Esophagus muscularis mucosa (tissue), 4 donors: ENCODE data around the gene DCC.

Experiments
- CTCF ChIP-seq, 3 experiments: fragments of 200-600 bp in 2 of 3; fragments of 450-650 bp in 1 of 3; sonication (generic) in 2 of 3; IDR thresholded peaks; one replicate each; pipeline ENCODE4 v1.5.1; 2017 to 2019; ENCODE audit warnings: antibody characterized with exemption in 3 of 3, mild to moderate bottlenecking in 2 of 3, moderate library complexity in 1 of 3
- EP300 ChIP-seq: sonication (generic); formaldehyde crosslinking; IDR thresholded peaks from one replicate; pipeline ENCODE4 v1.6.1; 2017; ENCODE audit warnings: antibody characterized with exemption
- POLR2A ChIP-seq: fragments of 450-650 bp; IDR thresholded peaks from one replicate; pipeline ENCODE4 v1.6.1; 2017; ENCODE audit warnings: antibody characterized with exemption, moderate library complexity, mild to moderate bottlenecking, low read depth
- POLR2AphosphoS5 ChIP-seq, 2 donors: sonication (generic); formaldehyde crosslinking; IDR thresholded peaks; one replicate each; pipeline ENCODE4 v1.6.1; 2017; ENCODE audit warnings: antibody characterized with exemption in 2 of 2

- no peak for TF ChIP-seq POLR2AphosphoS5 (IDR thresholded peaks at IDR 0.05)
- no peak for TF ChIP-seq CTCF (IDR thresholded peaks at IDR 0.05)
- TF ChIP-seq EP300, result no peak
- TF ChIP-seq POLR2A, result no peak
Measured at GRCh38 chr18:52437161-52437560, 97.2 kb downstream of the DCC start.
